Spinal cord (tissue), 10 donors: ENCODE results near the gene ADORA2A. TPM values are rescaled to one million over a fixed set of nuclear protein-coding genes. Genes with fewer than 3 reads are reported as not detected.

Source experiments
- DNase-seq, 6 donors: peaks; one replicate each; pipeline versions ENCODE4 v3.0.0 to v3.0.0-alpha.2; 2013 to 2015; ENCODE audit warnings: low spot score in 6 of 6, low read depth in 4 of 6
- H3K27ac ChIP-seq: one replicate; pipeline ENCODE4 v1.5.1; 2013; ENCODE audit warnings: low read depth, low read length, control low read depth
- H3K27me3 ChIP-seq: one replicate; pipeline ENCODE4 v1.6.1; 2013; ENCODE audit warnings: low read length; ENCODE audit not compliant: control insufficient read depth, insufficient read depth
- H3K36me3 ChIP-seq: one replicate; pipeline ENCODE4 v1.6.1; 2013; ENCODE audit warnings: low read length; ENCODE audit not compliant: control insufficient read depth, insufficient read depth
- H3K4me1 ChIP-seq: one replicate; pipeline ENCODE4 v1.6.1; 2013; ENCODE audit warnings: low read length; ENCODE audit not compliant: control insufficient read depth, insufficient read depth
- H3K4me3 ChIP-seq: one replicate; pipeline ENCODE4 v1.5.1; 2013; ENCODE audit warnings: low read depth, low read length, control low read depth
- H3K9me3 ChIP-seq: one replicate; pipeline ENCODE4 v1.6.1; 2013; ENCODE audit warnings: low read length; ENCODE audit not compliant: control insufficient read depth, insufficient read depth
- WGBS: methylation state at CpG from one replicate; pipeline ENCODE4 v1.1.5; 2013; ENCODE audit warnings: missing lambda C conversion rate; ENCODE audit not compliant: insufficient coverage; 5-methylcytosine and 5-hydroxymethylcytosine counted together
- polyA plus RNA-seq, 2 donors: library from polyadenylated mRNA; unstranded; fragments of 120-200 nt; gene quantifications; one replicate each; pipeline ENCODE4 v1.2.1, GENCODE V29; 2013; ENCODE audit not compliant: insufficient read length in 2 of 2
- total RNA-seq, 2 donors: library from RNA; depleted of rRNA in 1 of 2; stranded (reverse); fragments of 120-200 nt in 1 of 2; fragments of >200 nt in 1 of 2; gene quantifications; one replicate each; pipeline versions ENCODE4 v1.2.3 to v1.2.4, GENCODE V29; 2013 to 2014
- donor health status: healthy.

ADORA2A gene
- total and polyA plus RNA-seq, 4 donors = 9.6 to 20.9 (median 19.8) TPM

- DNase-seq = peak in 1 of 6 donors; percentile 46
- peak overlapping the region; percentile 0 for H3K27ac ChIP-seq
These were observed 46.8 kb downstream of the ADORA2A start for GRCh38 chr22:24474221-24474620.

GRCh38 chr22:24474649-24475255 is 47.4 kb downstream of the ADORA2A start:
- H3K9me3 ChIP-seq = no peaks in the 10 kb centered on the region
- WGBS = no CpG with 5 or more reads among the region's 5 CpGs
- peak overlapping the region; percentile 0 for H3K27ac ChIP-seq
- no peak for DNase-seq
- H3K4me1 ChIP-seq = no peaks in the 10 kb centered on the region
- H3K27me3 ChIP-seq = no peaks in the 10 kb centered on the region
- no peak overlapping the region for H3K4me3 ChIP-seq
- no peaks in the 10 kb centered on the region for H3K36me3 ChIP-seq

More at GRCh38 chr22:24474221-24474620, 46.8 kb downstream of the ADORA2A start:
- Histone ChIP-seq H3K36me3 (no peaks in the 10 kb centered on the region), H3K9me3 (no peaks in the 10 kb centered on the region), H3K4me1 (no peaks in the 10 kb centered on the region), H3K27me3 (no peaks in the 10 kb centered on the region), H3K4me3 (no peak overlapping the region)
- WGBS = 60% methylated on average over 1 of the region's 3 CpGs

GRCh38 chr22:24481641-24482040 is 54.2 kb downstream of the ADORA2A start:
- no CpG with 5 or more reads among the region's 1 CpG for WGBS
- no peaks in the 10 kb centered on the region for H3K9me3 ChIP-seq
- H3K27ac ChIP-seq = no peak overlapping the region
- no peaks in the 10 kb centered on the region for H3K36me3 ChIP-seq
- DNase-seq = no peak
- H3K4me3 ChIP-seq = no peak overlapping the region
- H3K4me1 ChIP-seq = no peaks in the 10 kb centered on the region
- H3K27me3 ChIP-seq = no peaks in the 10 kb centered on the region

- Histone ChIP-seq H3K4me3 (no peak overlapping the region), H3K4me1 (no peaks in the 10 kb centered on the region), H3K36me3 (no peaks in the 10 kb centered on the region), H3K9me3 (no peaks in the 10 kb centered on the region), H3K27ac (no peak overlapping the region), H3K27me3 (no peaks in the 10 kb centered on the region)
- 79% methylated on average over 3 of the region's 3 CpGs for WGBS
- peak in 1 of 6 donors; percentile 43 for DNase-seq
These were observed 55.2 kb downstream of the ADORA2A start for GRCh38 chr22:24482575-24482974.

- Histone ChIP-seq H3K27me3 (no peaks in the 10 kb centered on the region), H3K27ac (no peak overlapping the region), H3K4me3 (no peak overlapping the region), H3K4me1 (no peaks in the 10 kb centered on the region), H3K9me3 (no peaks in the 10 kb centered on the region), H3K36me3 (no peaks in the 10 kb centered on the region)
- no peak for DNase-seq
- 80% methylated on average over 1 of the region's 2 CpGs for WGBS
These were observed 55.6 kb downstream of the ADORA2A start for GRCh38 chr22:24482998-24483397.

- no peaks in the 10 kb centered on the region for H3K4me1 ChIP-seq
- DNase-seq = no peak
- 63% methylated on average over 5 of the region's 5 CpGs for WGBS
- no peak overlapping the region for H3K27ac ChIP-seq
- H3K9me3 ChIP-seq = no peaks in the 10 kb centered on the region
- H3K4me3 ChIP-seq = no peak overlapping the region
- no peaks in the 10 kb centered on the region for H3K36me3 ChIP-seq
- H3K27me3 ChIP-seq = no peaks in the 10 kb centered on the region
These were observed 56.7 kb downstream of the ADORA2A start for GRCh38 chr22:24483976-24484545.

GRCh38 chr22:24485170-24485569 is 57.8 kb downstream of the ADORA2A start:
- Histone ChIP-seq H3K9me3 (no peaks in the 10 kb centered on the region), H3K4me3 (no peak overlapping the region), H3K27ac (no peak overlapping the region), H3K36me3 (no peaks in the 10 kb centered on the region), H3K27me3 (no peaks in the 10 kb centered on the region), H3K4me1 (no peaks in the 10 kb centered on the region)
- WGBS = 97% methylated on average over 4 of the region's 4 CpGs
- no peak for DNase-seq

GRCh38 chr22:24485608-24486007 is 58.2 kb downstream of the ADORA2A start:
- 22% methylated on average over 1 of the region's 3 CpGs for WGBS
- Histone ChIP-seq H3K9me3 (no peaks in the 10 kb centered on the region), H3K27ac (no peak overlapping the region), H3K4me3 (no peak overlapping the region), H3K27me3 (no peaks in the 10 kb centered on the region), H3K36me3 (no peaks in the 10 kb centered on the region), H3K4me1 (no peaks in the 10 kb centered on the region)
- DNase-seq = no peak

GRCh38 chr22:24486501-24486921 is 59.1 kb downstream of the ADORA2A start:
- WGBS = no CpG with 5 or more reads among the region's 2 CpGs
- Histone ChIP-seq H3K4me3 (no peak overlapping the region), H3K27me3 (no peaks in the 10 kb centered on the region), H3K4me1 (no peaks in the 10 kb centered on the region), H3K9me3 (no peaks in the 10 kb centered on the region), H3K36me3 (no peaks in the 10 kb centered on the region), H3K27ac (no peak overlapping the region)
- DNase-seq = no peak

- Histone ChIP-seq H3K4me3 (no peak overlapping the region), H3K4me1 (no peaks in the 10 kb centered on the region), H3K9me3 (no peaks in the 10 kb centered on the region), H3K27ac (no peak overlapping the region), H3K36me3 (no peaks in the 10 kb centered on the region), H3K27me3 (peaks cover 10% of the 10 kb centered on the region)
- no peak for DNase-seq
- no CpG with 5 or more reads among the region's 2 CpGs for WGBS
These were observed 61.6 kb downstream of the ADORA2A start for GRCh38 chr22:24489011-24489410.
